Stimulated activated naive CD8-positive, alpha-beta T cell treated with anti-CD3 and anti-CD28 coated beads, Interleukin-15, amount 100 ng/mL, for 72 hours (primary cell): ENCODE data around the gene OPCML.

Experiments
- ATAC-seq: fragments of 150-1000 bp; cut with Tn5 transposase; 2 replicates; pipeline ENCODE4 v1.10.0; 2021; ENCODE audit warnings: mild to moderate bottlenecking, moderate library complexity
- DNase-seq, 2 donors: peaks; one replicate each; pipeline ENCODE4 v3.0.0; 2021 to 2022
- H3K27ac Mint-ChIP-seq, 2 donors: one replicate each; pipeline ENCODE4 v1.8.0; 2022; ENCODE audit warnings: mild to moderate bottlenecking in 2 of 2, mixed read lengths in 2 of 2, moderate library complexity in 2 of 2
- H3K27me3 Mint-ChIP-seq: one replicate; pipeline ENCODE4 v1.8.0; 2022; ENCODE audit warnings: mixed read lengths
- H3K4me1 Mint-ChIP-seq: one replicate; pipeline ENCODE4 v1.8.0; 2022; ENCODE audit warnings: mild to moderate bottlenecking, mixed read lengths
- H3K4me3 Mint-ChIP-seq, 2 donors: one replicate each; pipeline ENCODE4 v1.8.0; 2022; ENCODE audit warnings: mild to moderate bottlenecking in 2 of 2, mixed read lengths in 2 of 2, moderate library complexity in 1 of 2
- H3K9me3 Mint-ChIP-seq, 2 donors: one replicate each; pipeline ENCODE4 v1.8.0; 2022; ENCODE audit warnings: mixed read lengths in 2 of 2

OPCML gene

GRCh38 chr11:133291780-133292179 is 240.5 kb downstream of the OPCML start:
- H3K27ac Mint-ChIP-seq = peak overlapping the region in 1 of 2 donors; percentile 37
- no peak for DNase-seq
- H3K9me3 Mint-ChIP-seq = no peaks in the 10 kb centered on the region

DNA sequence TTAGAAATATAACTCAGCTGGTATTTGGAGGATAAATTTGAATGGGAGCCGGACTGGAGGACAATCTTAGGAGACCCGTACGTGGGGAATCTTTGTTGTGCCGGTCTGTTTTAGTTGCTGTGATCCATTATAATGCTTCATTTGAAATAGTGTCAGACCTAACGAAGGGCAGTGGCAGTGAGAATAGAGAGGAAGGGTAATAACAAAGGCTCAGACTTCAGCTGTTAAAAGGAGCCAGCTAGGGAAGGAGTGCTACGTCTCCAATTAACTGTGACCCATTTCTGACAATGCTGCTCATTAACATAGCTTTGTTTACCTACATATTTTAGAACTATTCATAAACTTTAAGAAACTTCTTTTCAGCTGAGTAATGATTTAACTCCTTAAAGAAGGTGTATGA is 246.9 kb downstream of the OPCML start:
- Mint-ChIP-seq H3K4me1 (no peaks in the 10 kb centered on the region), H3K27me3 (no peaks in the 10 kb centered on the region), H3K9me3 (no peaks in the 10 kb centered on the region), H3K4me3 (no peak overlapping the region), H3K27ac (no peak overlapping the region)
- ATAC-seq (no peak), DNase-seq (no peak)

More at GRCh38 chr11:133291780-133292179, 240.5 kb downstream of the OPCML start:
- no peaks in the 10 kb centered on the region for H3K4me1 Mint-ChIP-seq
- no peaks in the 10 kb centered on the region for H3K27me3 Mint-ChIP-seq
- no peak for ATAC-seq
- H3K4me3 Mint-ChIP-seq = no peak overlapping the region

- Mint-ChIP-seq H3K27me3 (no peaks in the 10 kb centered on the region), H3K4me3 (no peak overlapping the region), H3K4me1 (no peaks in the 10 kb centered on the region), H3K9me3 (no peaks in the 10 kb centered on the region), H3K27ac (no peak overlapping the region)
- DNase-seq = no peak
- no peak for ATAC-seq
Measured at GRCh38 chr11:133284156-133284555, 248.1 kb downstream of the OPCML start.

GRCh38 chr11:133277886-133278285 is 254.4 kb downstream of the OPCML start:
- no peak for ATAC-seq
- no peak for DNase-seq
- Mint-ChIP-seq H3K4me3 (no peak overlapping the region), H3K27me3 (no peaks in the 10 kb centered on the region), H3K4me1 (no peaks in the 10 kb centered on the region), H3K27ac (no peak overlapping the region), H3K9me3 (no peaks in the 10 kb centered on the region)

DNA sequence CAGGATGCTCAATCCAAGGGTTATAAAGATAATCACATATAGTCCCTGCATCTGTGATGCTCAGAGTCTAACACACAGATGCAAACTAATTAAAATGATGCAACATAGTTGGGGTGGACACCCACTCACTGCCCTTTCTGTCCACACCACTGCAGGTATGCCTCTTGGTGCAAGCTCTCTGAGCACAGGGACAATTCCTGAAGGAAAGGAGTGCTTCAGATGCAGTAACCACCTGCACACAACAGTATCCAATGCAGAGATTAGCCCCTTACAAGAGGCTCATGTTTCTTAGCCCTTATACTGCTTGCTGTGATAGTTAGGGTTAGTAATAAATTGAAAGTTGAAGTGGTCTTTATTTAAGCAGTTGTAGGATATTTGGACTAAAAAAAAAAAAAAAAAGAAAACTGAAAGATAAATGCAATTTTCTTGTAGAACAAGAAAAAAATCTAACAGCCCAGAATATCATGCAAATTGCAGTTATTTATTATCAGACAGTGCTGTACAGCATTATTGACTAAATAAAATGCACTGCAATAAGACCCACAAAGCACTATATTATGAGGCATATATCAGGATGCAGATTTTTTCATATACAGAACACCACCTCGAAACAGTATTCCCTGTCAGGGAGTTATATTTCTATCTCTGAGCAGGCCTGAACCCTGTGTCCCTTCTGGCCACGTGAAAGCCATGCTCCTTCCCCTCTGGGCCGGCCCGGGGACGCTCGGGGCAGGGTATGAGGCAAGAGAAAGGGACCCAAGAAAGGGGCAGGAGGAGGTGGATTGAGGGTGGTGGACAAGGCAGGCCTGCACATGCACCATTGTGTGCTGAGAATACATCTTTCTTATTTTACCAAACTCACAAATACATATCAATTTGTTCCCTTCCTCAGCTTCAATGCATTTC is 260.2 kb downstream of the OPCML start:
- no peaks in the 10 kb centered on the region for H3K4me1 Mint-ChIP-seq
- DNase-seq (no peak), ATAC-seq (no peak)
- no peak overlapping the region for H3K27ac Mint-ChIP-seq
- H3K27me3 Mint-ChIP-seq = no peaks in the 10 kb centered on the region
- no peaks in the 10 kb centered on the region for H3K9me3 Mint-ChIP-seq
- no peak overlapping the region for H3K4me3 Mint-ChIP-seq

GRCh38 chr11:133271206-133271605 is 261.1 kb downstream of the OPCML start:
- H3K27ac Mint-ChIP-seq = no peak overlapping the region
- H3K4me3 Mint-ChIP-seq = no peak overlapping the region
- no peaks in the 10 kb centered on the region for H3K4me1 Mint-ChIP-seq
- no peak for DNase-seq
- no peaks in the 10 kb centered on the region for H3K9me3 Mint-ChIP-seq
- no peaks in the 10 kb centered on the region for H3K27me3 Mint-ChIP-seq
- no peak for ATAC-seq

DNA sequence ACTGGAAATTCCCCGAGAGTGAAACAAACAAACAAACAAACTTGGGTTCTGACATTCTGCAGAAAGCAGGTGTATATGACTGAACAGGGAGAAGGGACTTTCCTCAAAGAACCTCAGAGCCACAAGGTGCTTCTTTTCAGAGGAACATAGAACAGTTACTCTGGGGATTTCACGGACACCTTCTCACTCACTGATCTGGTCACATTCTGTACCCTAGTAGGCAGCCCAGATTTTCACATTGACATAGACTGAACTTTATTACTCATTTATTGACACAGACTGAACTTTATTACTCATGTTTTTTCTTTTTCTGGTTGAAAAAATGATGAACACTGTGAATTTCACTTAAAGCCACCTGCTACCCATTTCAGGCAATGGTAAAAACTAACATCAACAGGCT is 263.0 kb downstream of the OPCML start:
- ATAC-seq (peak; percentile 89), DNase-seq (no peak)
- Mint-ChIP-seq H3K4me3 (no peak overlapping the region), H3K4me1 (no peaks in the 10 kb centered on the region), H3K9me3 (no peaks in the 10 kb centered on the region), H3K27ac (no peak overlapping the region), H3K27me3 (peaks cover 11% of the 10 kb centered on the region)

- Mint-ChIP-seq H3K27me3 (peaks cover 11% of the 10 kb centered on the region), H3K27ac (no peak overlapping the region), H3K4me1 (no peaks in the 10 kb centered on the region), H3K4me3 (no peak overlapping the region), H3K9me3 (no peaks in the 10 kb centered on the region)
- ATAC-seq = no peak
- DNase-seq = no peak
Measured at GRCh38 chr11:133266986-133267385, 265.3 kb downstream of the OPCML start.

GRCh38 chr11:133265530-133266035 is 266.7 kb downstream of the OPCML start:
- DNase-seq (no peak), ATAC-seq (no peak)
- peaks cover 11% of the 10 kb centered on the region for H3K27me3 Mint-ChIP-seq
- H3K4me3 Mint-ChIP-seq = no peak overlapping the region
- no peaks in the 10 kb centered on the region for H3K9me3 Mint-ChIP-seq
- H3K27ac Mint-ChIP-seq = no peak overlapping the region
- H3K4me1 Mint-ChIP-seq = no peaks in the 10 kb centered on the region

GRCh38 chr11:133263332-133263731 is 269.0 kb downstream of the OPCML start:
- peaks cover 0 to 3% of the 10 kb centered on the region in 2 donors for H3K9me3 Mint-ChIP-seq
- peaks cover 11% of the 10 kb centered on the region for H3K27me3 Mint-ChIP-seq
- H3K4me3 Mint-ChIP-seq = no peak overlapping the region
- H3K27ac Mint-ChIP-seq = no peak overlapping the region
- DNase-seq (no peak), ATAC-seq (no peak)
- H3K4me1 Mint-ChIP-seq = no peaks in the 10 kb centered on the region

DNA sequence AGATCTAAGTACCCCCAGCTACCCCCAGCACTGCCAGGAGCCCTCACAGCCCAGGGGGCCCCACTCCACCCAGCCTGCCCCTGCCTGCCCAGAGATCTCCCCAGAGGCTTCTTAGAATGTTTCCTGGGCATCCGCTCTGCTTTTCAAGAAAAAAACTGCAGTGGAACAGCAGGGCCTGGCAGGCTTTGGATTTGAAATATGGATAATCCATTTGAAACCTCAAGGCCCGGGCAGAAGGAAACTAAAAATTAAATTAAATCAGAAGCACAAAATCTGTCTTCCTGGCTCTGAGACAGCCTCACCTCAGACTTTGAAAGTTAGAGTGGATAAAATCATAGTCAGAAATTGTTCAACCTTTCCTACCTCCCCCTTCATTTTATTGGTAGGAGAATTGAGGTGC is 273.6 kb downstream of the OPCML start:
- no peaks in the 10 kb centered on the region for H3K27me3 Mint-ChIP-seq
- H3K27ac Mint-ChIP-seq = no peak overlapping the region
- ATAC-seq = no peak
- H3K9me3 Mint-ChIP-seq = peaks cover 0 to 8% of the 10 kb centered on the region in 2 donors
- H3K4me1 Mint-ChIP-seq = no peaks in the 10 kb centered on the region
- H3K4me3 Mint-ChIP-seq = no peak overlapping the region
- DNase-seq = no peak

DNA sequence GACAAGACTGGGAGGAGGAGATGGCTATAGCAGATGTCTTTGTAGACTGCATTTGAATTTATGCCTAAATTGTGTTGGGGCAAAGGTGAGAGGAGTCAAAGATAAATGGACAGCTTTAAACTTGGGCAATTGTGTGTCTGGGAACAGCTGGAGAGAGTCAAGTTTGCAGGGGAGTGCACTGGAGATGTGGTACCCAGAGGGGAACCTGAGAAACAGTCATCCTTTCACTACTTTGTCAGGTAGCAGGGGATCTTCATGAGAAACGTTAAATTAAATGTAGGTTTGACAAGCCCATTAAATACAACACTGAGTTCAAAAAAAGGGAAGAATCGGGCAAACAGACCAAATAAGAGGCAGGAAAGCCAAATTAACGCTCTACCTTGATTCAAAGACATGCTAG is 277.7 kb downstream of the OPCML start:
- ATAC-seq = no peak
- Mint-ChIP-seq H3K4me1 (no peaks in the 10 kb centered on the region), H3K9me3 (peaks cover 0 to 6% of the 10 kb centered on the region in 2 donors), H3K27ac (no peak overlapping the region), H3K4me3 (no peak overlapping the region), H3K27me3 (no peaks in the 10 kb centered on the region)
- DNase-seq = no peak

DNA sequence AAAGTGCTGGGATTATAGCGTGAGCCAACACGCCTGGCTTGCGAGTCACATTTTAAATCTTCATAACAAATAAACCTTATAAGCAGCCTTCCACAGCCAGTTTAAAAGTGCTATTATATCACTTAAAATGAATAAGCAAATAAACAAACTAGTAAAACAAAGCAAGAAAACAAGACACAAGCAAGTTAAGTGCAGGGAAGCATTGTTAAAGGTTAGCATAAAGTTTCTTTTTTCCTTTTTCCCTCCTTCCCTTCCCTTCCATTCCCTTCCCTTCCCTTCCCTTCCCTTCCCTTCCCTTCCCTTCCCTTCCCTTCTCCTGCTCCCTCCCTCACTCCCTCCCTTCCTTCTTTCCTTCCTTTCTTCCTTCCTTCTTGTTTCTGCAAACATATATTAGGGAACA is 278.7 kb downstream of the OPCML start:
- ATAC-seq = no peak
- Mint-ChIP-seq H3K27ac (no peak overlapping the region), H3K4me3 (no peak overlapping the region), H3K9me3 (peaks cover 3 to 7% of the 10 kb centered on the region in 2 donors), H3K4me1 (no peaks in the 10 kb centered on the region), H3K27me3 (peaks cover 3% of the 10 kb centered on the region)
- DNase-seq = no peak

- Mint-ChIP-seq H3K9me3 (peaks cover 5 to 13% of the 10 kb centered on the region in 2 donors), H3K4me1 (no peaks in the 10 kb centered on the region), H3K4me3 (no peak overlapping the region), H3K27ac (no peak overlapping the region), H3K27me3 (peaks cover 9% of the 10 kb centered on the region)
- ATAC-seq (no peak), DNase-seq (no peak)
Measured at GRCh38 chr11:133251841-133252240, 280.5 kb downstream of the OPCML start.

GRCh38 chr11:133249530-133249929 is 282.8 kb downstream of the OPCML start:
- H3K27ac Mint-ChIP-seq = no peak overlapping the region
- ATAC-seq (no peak), DNase-seq (no peak)
- H3K9me3 Mint-ChIP-seq = peaks cover 5 to 13% of the 10 kb centered on the region in 2 donors
- no peaks in the 10 kb centered on the region for H3K4me1 Mint-ChIP-seq
- H3K4me3 Mint-ChIP-seq = no peak overlapping the region
- peaks cover 9% of the 10 kb centered on the region for H3K27me3 Mint-ChIP-seq

GRCh38 chr11:133249065-133249464 is 283.2 kb downstream of the OPCML start:
- no peak overlapping the region for H3K27ac Mint-ChIP-seq
- no peaks in the 10 kb centered on the region for H3K4me1 Mint-ChIP-seq
- H3K9me3 Mint-ChIP-seq = peaks cover 5 to 13% of the 10 kb centered on the region in 2 donors
- DNase-seq = no peak
- no peak overlapping the region for H3K4me3 Mint-ChIP-seq
- no peak for ATAC-seq
- peaks cover 9% of the 10 kb centered on the region for H3K27me3 Mint-ChIP-seq
